Sigmoid colon (tissue), 3 donors: ENCODE measurements around the gene CACNA1D.

ENCODE experiments used
- POLR2A ChIP-seq, 2 donors: fragments of 450-650 bp; IDR thresholded peaks; one replicate each; pipeline ENCODE4 v1.6.1; 2016; ENCODE audit warnings: antibody characterized with exemption in 2 of 2, mild to moderate bottlenecking in 2 of 2, moderate library complexity in 2 of 2
- TF ChIP-seq, protein P1 (sequence below), 4 experiments: fragments of 450-650 bp in 3 of 4; fragments of 200-600 bp in 1 of 4; IDR thresholded peaks; one replicate each; pipeline ENCODE4 v1.5.1; 2016 to 2019; ENCODE audit warnings: antibody characterized with exemption in 4 of 4, mild to moderate bottlenecking in 3 of 4, moderate library complexity in 2 of 4

DNA sequence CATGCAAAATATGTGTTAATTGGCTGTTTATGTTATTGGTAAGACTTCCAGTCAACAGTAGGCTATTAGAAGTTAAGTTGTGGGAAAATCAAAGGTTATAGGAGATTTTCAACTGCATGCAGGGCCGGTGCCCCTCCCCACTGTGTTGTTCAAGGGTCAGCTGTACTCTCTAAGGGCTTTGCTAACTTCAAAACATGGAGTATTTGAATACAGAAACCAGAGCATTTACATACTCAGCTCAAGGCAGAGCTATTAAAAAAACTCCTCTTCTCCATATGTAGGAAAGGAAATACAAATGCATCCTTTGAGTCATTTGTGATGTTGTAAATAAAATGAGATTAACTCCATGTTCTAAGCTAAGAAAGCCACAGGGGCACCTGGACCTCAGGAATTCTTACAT, 368.7 kb downstream of the CACNA1D start:
- TF ChIP-seq, protein P1, sequence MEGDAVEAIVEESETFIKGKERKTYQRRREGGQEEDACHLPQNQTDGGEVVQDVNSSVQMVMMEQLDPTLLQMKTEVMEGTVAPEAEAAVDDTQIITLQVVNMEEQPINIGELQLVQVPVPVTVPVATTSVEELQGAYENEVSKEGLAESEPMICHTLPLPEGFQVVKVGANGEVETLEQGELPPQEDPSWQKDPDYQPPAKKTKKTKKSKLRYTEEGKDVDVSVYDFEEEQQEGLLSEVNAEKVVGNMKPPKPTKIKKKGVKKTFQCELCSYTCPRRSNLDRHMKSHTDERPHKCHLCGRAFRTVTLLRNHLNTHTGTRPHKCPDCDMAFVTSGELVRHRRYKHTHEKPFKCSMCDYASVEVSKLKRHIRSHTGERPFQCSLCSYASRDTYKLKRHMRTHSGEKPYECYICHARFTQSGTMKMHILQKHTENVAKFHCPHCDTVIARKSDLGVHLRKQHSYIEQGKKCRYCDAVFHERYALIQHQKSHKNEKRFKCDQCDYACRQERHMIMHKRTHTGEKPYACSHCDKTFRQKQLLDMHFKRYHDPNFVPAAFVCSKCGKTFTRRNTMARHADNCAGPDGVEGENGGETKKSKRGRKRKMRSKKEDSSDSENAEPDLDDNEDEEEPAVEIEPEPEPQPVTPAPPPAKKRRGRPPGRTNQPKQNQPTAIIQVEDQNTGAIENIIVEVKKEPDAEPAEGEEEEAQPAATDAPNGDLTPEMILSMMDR (IDR thresholded peaks at IDR 0.05): no peak
- TF ChIP-seq POLR2A (IDR thresholded peaks at IDR 0.05): no peak
